Natural killer cell (primary cell): ENCODE results near the gene GOLPH3. TPM values are rescaled to one million over a fixed set of nuclear protein-coding genes. Genes with fewer than 3 reads are reported as not detected.
"Not testable (repeated sequence)": the region's sequence is repeated elsewhere in the genome, so short reads cannot be mapped to it uniquely, and the experiment has no call there.

ENCODE experiments used
- ATAC-seq, 3 donors: fragments of 150-1000 bp in 2 of 3; fragments of 200-7000 bp in 1 of 3; cut with Tn5 transposase; 1 replicate in 1 of 3; 2 replicates in 2 of 3; pipeline ENCODE4 v1.10.0; 2021; ENCODE audit warnings: mild to moderate bottlenecking in 2 of 3, moderate library complexity in 2 of 3
- DNase-seq, 2 donors: peaks; one replicate each; pipeline versions ENCODE4 v3.0.0 to v3.0.0-alpha.2; 2013 to 2021; ENCODE audit warnings: mixed read lengths in 1 of 2
- H3K27ac ChIP-seq: one replicate; pipeline ENCODE4 v1.5.1; 2013; ENCODE audit warnings: mild to moderate bottlenecking, low read length
- H3K27me3 ChIP-seq: one replicate; pipeline ENCODE4 v1.6.1; 2013; ENCODE audit warnings: low read length; ENCODE audit not compliant: control insufficient read depth, insufficient read depth
- H3K36me3 ChIP-seq: one replicate; pipeline ENCODE4 v1.6.1; 2013; ENCODE audit warnings: low read length; ENCODE audit not compliant: control insufficient read depth, insufficient read depth
- H3K4me1 ChIP-seq: one replicate; pipeline ENCODE4 v1.6.1; 2013; ENCODE audit warnings: low read length; ENCODE audit not compliant: control insufficient read depth, insufficient read depth
- H3K4me3 ChIP-seq: one replicate; pipeline ENCODE4 v1.5.1; 2013; ENCODE audit warnings: low read length
- H3K9me3 ChIP-seq: one replicate; pipeline ENCODE4 v1.6.1; 2013; ENCODE audit warnings: low read length; ENCODE audit not compliant: control insufficient read depth, insufficient read depth
- H3K27ac Mint-ChIP-seq, 2 donors: one replicate each; pipeline ENCODE4 v1.8.0; 2022; ENCODE audit warnings: mild to moderate bottlenecking in 2 of 2, mixed read lengths in 2 of 2, moderate library complexity in 1 of 2
- H3K27me3 Mint-ChIP-seq, 2 donors: one replicate each; pipeline ENCODE4 v1.8.0; 2022; ENCODE audit warnings: low read depth in 2 of 2, mixed read lengths in 2 of 2
- H3K36me3 Mint-ChIP-seq: one replicate; pipeline ENCODE4 v1.8.0; 2022; ENCODE audit warnings: mixed read lengths
- H3K4me1 Mint-ChIP-seq, 2 donors: one replicate each; pipeline ENCODE4 v1.8.0; 2022; ENCODE audit warnings: mixed read lengths in 2 of 2
- H3K4me3 Mint-ChIP-seq: one replicate; pipeline ENCODE4 v1.8.0; 2022; ENCODE audit warnings: mild to moderate bottlenecking, moderate library complexity, mixed read lengths
- H3K9me3 Mint-ChIP-seq, 2 donors: one replicate each; pipeline ENCODE4 v1.8.0; 2022; ENCODE audit warnings: mixed read lengths in 2 of 2
- WGBS: methylation state at CpG from one replicate; pipeline ENCODE4 v1.1.7; 2013; ENCODE audit warnings: missing lambda C conversion rate; ENCODE audit not compliant: insufficient coverage; 5-methylcytosine and 5-hydroxymethylcytosine counted together
- intact Hi-C: fragments of 100-400 bp; cut with micrococcal nuclease; formaldehyde crosslinking; loops from one replicate; pipeline ENCODE4 v1.14.2; 2022
- total RNA-seq, 4 donors: library from RNA; stranded (reverse); fragments of 120-200 nt in 1 of 4; gene quantifications; one replicate each; pipeline versions ENCODE4 v1.2.3 to v1.2.4, GENCODE V29; 2013 to 2022
- TF ChIP-seq, protein P1 (sequence below): fragments of 200-600 bp; IDR thresholded peaks from one replicate; pipeline ENCODE4 v1.8.0; 2022; ENCODE audit warnings: antibody characterized with exemption

The GOLPH3 gene
- total RNA-seq, 3 donors from 2014 or later (not counting 1 experiment from before 2014, with no cell fraction given): 67.6 to 70.6 (median 69.3) TPM

DNA sequence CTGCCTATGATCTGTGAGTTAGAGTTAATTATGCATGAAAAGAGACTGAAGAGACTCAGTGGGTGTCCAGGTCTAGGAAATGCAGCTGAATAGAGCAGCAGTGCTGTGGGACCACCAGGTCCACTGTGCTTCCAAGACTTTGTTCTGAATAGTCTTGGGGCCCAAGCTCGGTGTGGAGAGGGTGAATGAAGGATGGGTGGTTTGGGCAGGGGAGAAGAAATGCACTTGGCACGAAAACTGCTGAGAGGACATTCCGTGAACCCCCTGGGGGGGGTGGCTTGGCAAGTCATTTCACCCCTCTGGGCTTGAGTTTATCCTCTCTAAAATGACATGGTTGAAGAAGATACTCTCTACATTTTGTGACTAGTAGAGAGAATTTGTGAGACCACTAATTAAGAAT is 36.0 kb upstream of the GOLPH3 start:
- H3K4me3 Mint-ChIP-seq: no peak overlapping the region

GRCh38 chr5:32208837-32209236 is 34.7 kb upstream of the GOLPH3 start:
- DNase-seq, H3K27me3 Mint-ChIP-seq, H3K27ac Mint-ChIP-seq, H3K9me3 Mint-ChIP-seq, H3K27me3 ChIP-seq, H3K4me3 Mint-ChIP-seq, intact Hi-C loops, ATAC-seq, H3K9me3 ChIP-seq, H3K36me3 Mint-ChIP-seq, H3K27ac ChIP-seq, H3K36me3 ChIP-seq, H3K4me1 ChIP-seq, H3K4me3 ChIP-seq, H3K4me1 Mint-ChIP-seq: not testable (repeated sequence)
- no CpG with 5 or more reads among the region's 31 CpGs for WGBS

More for the DNA sequence above, 36.0 kb upstream of the GOLPH3 start:
- 81% methylated on average over 3 of the region's 3 CpGs for WGBS
- Histone ChIP-seq H3K27ac (no peak overlapping the region), H3K36me3 (no peaks in the 10 kb centered on the region), H3K27me3 (no peaks in the 10 kb centered on the region), H3K4me1 (peaks cover 5% of the 10 kb centered on the region), H3K9me3 (no peaks in the 10 kb centered on the region), H3K4me3 (no peak overlapping the region)
- ATAC-seq (no peak), DNase-seq (no peak)
- H3K9me3 Mint-ChIP-seq: no peaks in the 10 kb centered on the region
- H3K4me1 Mint-ChIP-seq: no peaks in the 10 kb centered on the region
- H3K27me3 Mint-ChIP-seq: no peaks in the 10 kb centered on the region
- intact Hi-C loops: no loop called here
- H3K36me3 Mint-ChIP-seq: no peaks in the 10 kb centered on the region
- TF ChIP-seq, protein P1, sequence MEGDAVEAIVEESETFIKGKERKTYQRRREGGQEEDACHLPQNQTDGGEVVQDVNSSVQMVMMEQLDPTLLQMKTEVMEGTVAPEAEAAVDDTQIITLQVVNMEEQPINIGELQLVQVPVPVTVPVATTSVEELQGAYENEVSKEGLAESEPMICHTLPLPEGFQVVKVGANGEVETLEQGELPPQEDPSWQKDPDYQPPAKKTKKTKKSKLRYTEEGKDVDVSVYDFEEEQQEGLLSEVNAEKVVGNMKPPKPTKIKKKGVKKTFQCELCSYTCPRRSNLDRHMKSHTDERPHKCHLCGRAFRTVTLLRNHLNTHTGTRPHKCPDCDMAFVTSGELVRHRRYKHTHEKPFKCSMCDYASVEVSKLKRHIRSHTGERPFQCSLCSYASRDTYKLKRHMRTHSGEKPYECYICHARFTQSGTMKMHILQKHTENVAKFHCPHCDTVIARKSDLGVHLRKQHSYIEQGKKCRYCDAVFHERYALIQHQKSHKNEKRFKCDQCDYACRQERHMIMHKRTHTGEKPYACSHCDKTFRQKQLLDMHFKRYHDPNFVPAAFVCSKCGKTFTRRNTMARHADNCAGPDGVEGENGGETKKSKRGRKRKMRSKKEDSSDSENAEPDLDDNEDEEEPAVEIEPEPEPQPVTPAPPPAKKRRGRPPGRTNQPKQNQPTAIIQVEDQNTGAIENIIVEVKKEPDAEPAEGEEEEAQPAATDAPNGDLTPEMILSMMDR: no peak
- H3K27ac Mint-ChIP-seq: no peak overlapping the region

DNA sequence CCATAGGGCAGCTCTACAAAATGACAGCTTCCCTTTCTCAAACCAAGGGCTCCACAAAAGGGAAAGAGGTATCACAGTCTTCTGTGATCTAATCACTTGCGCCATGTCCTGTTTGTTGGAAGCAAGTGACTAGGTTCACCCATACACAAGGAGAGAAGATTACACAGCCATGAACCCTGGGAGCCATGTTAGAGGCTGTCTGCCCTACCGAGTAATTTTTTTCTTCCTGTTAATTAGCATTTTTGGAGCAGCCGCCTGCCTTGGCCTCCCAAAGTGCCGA is 33.2 kb upstream of the GOLPH3 start:
- H3K4me1 Mint-ChIP-seq: no peaks in the 10 kb centered on the region
- Histone ChIP-seq H3K4me3 (no peak overlapping the region), H3K4me1 (peaks cover 5% of the 10 kb centered on the region), H3K27me3 (no peaks in the 10 kb centered on the region), H3K27ac (no peak overlapping the region), H3K36me3 (no peaks in the 10 kb centered on the region), H3K9me3 (no peaks in the 10 kb centered on the region)
- TF ChIP-seq, protein P1: no peak
- peaks cover 0 to 10% of the 10 kb centered on the region in 2 donors for H3K27me3 Mint-ChIP-seq
- intact Hi-C loops: no loop called here
- no peaks in the 10 kb centered on the region for H3K9me3 Mint-ChIP-seq
- H3K27ac Mint-ChIP-seq: no peak overlapping the region
- H3K4me3 Mint-ChIP-seq: no peak overlapping the region
- no peaks in the 10 kb centered on the region for H3K36me3 Mint-ChIP-seq
- DNase-seq: no peak
- no peak for ATAC-seq
- WGBS: 90% methylated on average over 4 of the region's 4 CpGs

DNA sequence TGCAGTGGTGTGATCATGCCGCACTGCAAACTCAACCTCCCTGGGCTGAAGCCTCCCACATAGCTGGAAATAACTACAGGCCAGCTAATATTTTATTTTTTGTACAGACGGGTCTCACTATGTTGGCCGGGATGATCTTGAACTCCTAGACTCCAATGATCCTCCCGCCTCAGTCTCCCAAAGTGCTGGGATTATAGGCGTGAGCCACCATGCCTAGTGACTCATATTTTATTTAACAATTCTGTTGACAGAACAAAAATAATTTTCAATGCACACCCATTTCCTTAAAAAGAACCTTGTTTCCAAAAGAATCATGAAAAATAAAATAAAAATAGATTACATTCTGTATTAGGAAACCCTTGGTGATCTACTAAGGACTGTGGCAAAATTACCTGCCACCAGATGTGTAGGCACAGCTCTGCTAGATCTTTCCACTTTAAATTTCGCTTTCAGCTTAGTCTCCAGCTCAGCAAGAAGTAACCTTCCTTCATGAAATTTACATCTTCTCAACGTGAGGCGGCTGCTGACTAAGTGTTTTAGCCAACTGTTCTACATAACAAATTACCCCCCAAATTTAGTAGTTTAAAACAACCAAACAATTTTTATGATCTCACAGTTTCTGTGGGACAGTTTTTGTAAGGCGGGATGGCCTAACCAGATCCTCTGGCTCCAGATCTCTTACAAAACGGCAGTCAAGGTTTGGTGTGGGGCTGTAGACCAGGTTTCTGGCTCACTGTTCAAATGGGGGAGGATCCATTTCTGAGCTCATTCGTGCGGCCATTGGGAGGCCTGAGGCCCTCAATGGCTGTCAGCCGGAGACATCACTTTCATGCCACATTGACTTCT is 32.6 kb upstream of the GOLPH3 start:
- Mint-ChIP-seq H3K4me1 (no peaks in the 10 kb centered on the region), H3K9me3 (no peaks in the 10 kb centered on the region), H3K27me3 (peaks cover 0 to 10% of the 10 kb centered on the region in 2 donors), H3K27ac (no peak overlapping the region), H3K4me3 (no peak overlapping the region), H3K36me3 (no peaks in the 10 kb centered on the region)
- no peak overlapping the region for H3K4me3 ChIP-seq
- H3K27ac ChIP-seq: no peak overlapping the region
- TF ChIP-seq, protein P1: no peak
- 86% methylated on average over 13 of the region's 13 CpGs for WGBS
- no peaks in the 10 kb centered on the region for H3K36me3 ChIP-seq
- intact Hi-C loops: no loop called here
- DNase-seq: no peak
- peaks cover 5% of the 10 kb centered on the region for H3K4me1 ChIP-seq
- no peaks in the 10 kb centered on the region for H3K9me3 ChIP-seq
- ATAC-seq: no peak
- no peaks in the 10 kb centered on the region for H3K27me3 ChIP-seq
